DMS79 treated with DMSO at 0.1 percent for 48 hours (cell line): ENCODE measurements around the gene RNASE8.

Experiments used
- DNase-seq: peaks from one replicate; lab custom pipeline; 2025; lab: John Stamatoyannopoulos, UW

RNASE8 gene

GRCh38 chr14:21053184-21054122, 4.2 kb upstream of the RNASE8 start:
- DNase-seq: no peak

GRCh38 chr14:21054123-21054767, 3.4 kb upstream of the RNASE8 start:
- no peak for DNase-seq

GRCh38 chr14:21054768-21055145, 2.9 kb upstream of the RNASE8 start:
- DNase-seq: no peak

GRCh38 chr14:21055432-21056117, 2.0 kb upstream of the RNASE8 start:
- DNase-seq: no peak

GRCh38 chr14:21056520-21057163, 980 bp upstream of the RNASE8 start:
- DNase-seq: no peak

GRCh38 chr14:21058903-21059302, 1.3 kb downstream of the RNASE8 start:
- no peak for DNase-seq

GRCh38 chr14:21059842-21060613, 2.4 kb downstream of the RNASE8 start:
- no peak for DNase-seq

- DNase-seq: no peak
Observed at GRCh38 chr14:21060614-21061346, 3.2 kb downstream of the RNASE8 start.

GRCh38 chr14:21061347-21061668, 3.7 kb downstream of the RNASE8 start:
- no peak for DNase-seq

- DNase-seq: no peak
Observed at GRCh38 chr14:21063479-21063878, 5.9 kb downstream of the RNASE8 start.

- peak; percentile 53 for DNase-seq
Observed at GRCh38 chr14:21066882-21067502, 9.4 kb downstream of the RNASE8 start.

GRCh38 chr14:21068521-21069387, 11.1 kb downstream of the RNASE8 start:
- peak; percentile 96 for DNase-seq

GRCh38 chr14:21069388-21070082, 11.9 kb downstream of the RNASE8 start:
- DNase-seq: peak; percentile 73

GRCh38 chr14:21070083-21070609, 12.5 kb downstream of the RNASE8 start, which contains the start of gene ARHGEF40:
TSS of gene ARHGEF40 (plus strand) at chr14:21070304. CDS start at chr14:21070397, 93 bp downstream.
- DNase-seq: no peak

- DNase-seq: peak; percentile 71
Observed at GRCh38 chr14:21070610-21071224, 13.1 kb downstream of the RNASE8 start.

GRCh38 chr14:21071225-21072030, 13.8 kb downstream of the RNASE8 start:
- peak; percentile 84 for DNase-seq

- no peak for DNase-seq
Observed at GRCh38 chr14:21072031-21072473, 14.4 kb downstream of the RNASE8 start.
